GM12878 (cell line): ENCODE data around the gene AKAP11. TPM values are rescaled to one million over a fixed set of nuclear protein-coding genes. Genes with fewer than 3 reads are reported as not detected.

ENCODE experiments used
- ATAC-seq: fragments of 200-7000 bp; cut with Tn5 transposase; 3 replicates; pipeline ENCODE4 v1.9.1; 2020; ENCODE audit warnings: mild to moderate bottlenecking, moderate library complexity
- BruUV-seq: library from RNA; stranded (reverse); fragments of 400-500 nt; replicated peaks from 2 replicates; lab custom pipeline; 2021; lab: Mats Ljungman, UMichigan
- CTCF ChIA-PET: fragments of 300-600 bp; sonication (Branson Sonifier 250); formaldehyde crosslinking; extraction: SDS; loops from one replicate; lab custom pipeline; 2021; ENCODE audit warnings: inconsistent platforms; lab: Yijun Ruan, JAX
- POLR2A ChIA-PET: fragments of 350-600 bp; formaldehyde crosslinking; extraction: SDS; loops from one replicate; lab custom pipeline; 2021; ENCODE audit warnings: inconsistent platforms; lab: Charles Lee
- RAD21 ChIA-PET: fragments of 300-600 bp; sonication (Branson Sonifier 250); formaldehyde crosslinking; loops from one replicate; lab custom pipeline; 2023; ENCODE audit warnings: antibody characterized with exemption; ENCODE audit not compliant: unreplicated experiment; lab: Charles Lee
- SMC1A ChIA-PET: fragments of 300-600 bp; sonication (Branson Sonifier 250); formaldehyde crosslinking; loops from one replicate; lab custom pipeline; 2023; ENCODE audit not compliant: unreplicated experiment, uncharacterized antibody; lab: Charles Lee
- DNase-seq: peaks from one replicate; pipeline ENCODE4 v3.0.0-alpha.2; 2011; ENCODE audit warnings: low read depth, low spot score
- FAIRE-seq: peaks from 3 replicates; lab custom pipeline; 2011; peaks lifted over from hg19 to GRCh38; lab: Jason Lieb, UNC
- H2AFZ ChIP-seq: 2 replicates; pipeline ENCODE4 v1.6.0; 2011; ENCODE audit warnings: low read depth, low read length, control low read depth; ENCODE audit not compliant: control insufficient read depth
- H3K27ac ChIP-seq: 2 replicates; pipeline ENCODE4 v1.5.1; 2011; ENCODE audit warnings: control low read depth; ENCODE audit not compliant: control insufficient read depth, insufficient read depth
- H3K27me3 ChIP-seq, 2 experiments: replicated peaks in 1 of 2; 2 replicates each; pipeline versions ENCODE4 v1.6.0 to v1.6.1; 2011; ENCODE audit warnings: low read length in 1 of 2; ENCODE audit not compliant: control insufficient read depth in 2 of 2, insufficient read depth in 2 of 2
- H3K36me3 ChIP-seq, 2 experiments: 2 replicates each; pipeline ENCODE4 v1.5.1; 2011; ENCODE audit warnings: low read length in 1 of 2; ENCODE audit not compliant: control insufficient read depth in 2 of 2, insufficient read depth in 2 of 2
- H3K4me1 ChIP-seq: 2 replicates; pipeline ENCODE4 v1.6.1; 2011; ENCODE audit warnings: mild to moderate bottlenecking, low read length, moderate library complexity, mixed read lengths; ENCODE audit not compliant: control insufficient read depth, insufficient read depth
- H3K4me2 ChIP-seq: 2 replicates; pipeline ENCODE4 v1.6.0; 2011; ENCODE audit warnings: control low read depth; ENCODE audit not compliant: control insufficient read depth, insufficient read depth
- H3K4me3 ChIP-seq: fragments of 200-600 bp; sonication (generic); 2 replicates; pipeline ENCODE4 v1.5.1; 2016
- H3K79me2 ChIP-seq: 2 replicates; pipeline ENCODE4 v1.6.0; 2011; ENCODE audit warnings: low read length; ENCODE audit not compliant: control insufficient read depth, insufficient read depth
- H3K9ac ChIP-seq: 2 replicates; pipeline ENCODE4 v1.8.0; 2011; ENCODE audit warnings: low read length, control low read depth, mixed read lengths; ENCODE audit not compliant: control insufficient read depth, insufficient read depth
- H3K9me3 ChIP-seq: replicated peaks from 3 replicates; pipeline ENCODE4 v1.5.1; 2011; ENCODE audit warnings: mild to moderate bottlenecking, low read length; ENCODE audit not compliant: control insufficient read depth, insufficient read depth
- H4K20me1 ChIP-seq: 2 replicates; pipeline ENCODE4 v1.6.0; 2011; ENCODE audit not compliant: control insufficient read depth, insufficient read depth
- GABPA ChIP-seq: IDR thresholded peaks from 2 replicates; pipeline ENCODE4 v1.6.1; 2014; ENCODE audit warnings: antibody characterized with exemption, low read depth, mild to moderate bottlenecking, inconsistent platforms
- MXI1 ChIP-seq: fragments of 150-350 bp; IDR thresholded peaks from 2 replicates; pipeline ENCODE4 v1.6.1; 2011; ENCODE audit warnings: low read depth, mild to moderate bottlenecking, inconsistent platforms, low read length, improper control_type of control experiment
- MYC ChIP-seq: IDR thresholded peaks from 2 replicates; pipeline ENCODE4 v1.6.1; 2011; ENCODE audit warnings: mild to moderate bottlenecking, low read length, moderate library complexity, inconsistent platforms; ENCODE audit not compliant: insufficient read depth, insufficient replicate concordance, insufficient read length, severe bottlenecking
- RAD51 ChIP-seq: fragments of 450-650 bp; IDR thresholded peaks from 2 replicates; pipeline ENCODE4 v1.6.1; 2016; ENCODE audit warnings: moderate library complexity, mild to moderate bottlenecking, inconsistent platforms
- SMARCA5 ChIP-seq: fragments of 450-650 bp; IDR thresholded peaks from 2 replicates; pipeline ENCODE4 v1.6.1; 2017; ENCODE audit warnings: mild to moderate bottlenecking
- TBL1XR1 ChIP-seq: IDR thresholded peaks from 2 replicates; pipeline ENCODE4 v1.6.1; 2012; ENCODE audit warnings: low read depth, low read length, improper control_type of control experiment
- TCF12 ChIP-seq: IDR thresholded peaks from 2 replicates; pipeline ENCODE4 v1.6.1; 2011; ENCODE audit warnings: low read depth, mild to moderate bottlenecking, low read length
- TCF7 ChIP-seq: IDR thresholded peaks from 2 replicates; pipeline ENCODE4 v1.6.1; 2014; ENCODE audit warnings: antibody characterized with exemption, borderline replicate concordance
- in situ Hi-C: fragments of 300-500 bp; cut with MboI; formaldehyde crosslinking; loops from 9 replicates; pipeline ENCODE4 v1.14.3; 2018; ENCODE audit warnings: mixed read lengths
- intact Hi-C: fragments of 100-400 bp; cut with micrococcal nuclease; formaldehyde crosslinking; loops from one replicate; pipeline ENCODE4 v1.14.2; 2022; ENCODE audit not compliant: unreplicated experiment
- polyA plus RNA-seq, 11 experiments: library from polyadenylated mRNA; depleted of rRNA in 4 of 11; unstranded in 6 of 11; stranded (reverse) in 5 of 11; fragments of >200 nt; fragmentation: Nextera tagmentation in 4 of 11; fragmentation: Illumina TruSeq in 1 of 11; extraction: Ambion mirVana in 4 of 11; extraction: Trizol in 1 of 11; gene quantifications; 1 replicate in 1 of 11; 2 replicates in 10 of 11; pipeline versions ENCODE4 v1.2.1 to v1.2.3, GENCODE V29; 2011 to 2016; ENCODE audit warnings: inconsistent platforms in 2 of 11, missing spikeins in 2 of 11, low read depth in 1 of 11
- total RNA-seq, 4 experiments: library from RNA; depleted of rRNA in 3 of 4; stranded (reverse); fragments of >200 nt in 3 of 4; fragmentation: Illumina TruSeq in 1 of 4; extraction: Trizol in 1 of 4; gene quantifications; 2 replicates each; pipeline versions ENCODE4 v1.2.1 to v1.2.3, GENCODE V29; 2013 to 2021
- TF ChIP-seq, protein P1 (sequence below): fragments of 450-650 bp; IDR thresholded peaks from 2 replicates; pipeline ENCODE4 v1.6.1; 2018; ENCODE audit warnings: mild to moderate bottlenecking, low read depth, moderate library complexity; ENCODE audit not compliant: partially characterized antibody
- TF ChIP-seq, protein P2 (sequence below): IDR thresholded peaks from 2 replicates; pipeline ENCODE4 v1.6.1; 2012; ENCODE audit warnings: low read length, inconsistent platforms
- TF ChIP-seq, protein P3 (sequence below): fragments of 450-650 bp; IDR thresholded peaks from 2 replicates; pipeline ENCODE4 v1.6.1; 2017; ENCODE audit warnings: mild to moderate bottlenecking, moderate library complexity
- TF ChIP-seq, protein P4 (sequence below): fragments of 450-650 bp; formaldehyde crosslinking; IDR thresholded peaks from 2 replicates; pipeline ENCODE4 v1.4.0; 2022; ENCODE audit warnings: mild to moderate bottlenecking, moderate library complexity

AKAP11 gene
- total and polyA plus RNA-seq, 10 of the 15 experiments (the other 5 are each of a cell fraction or from before 2014, with no cell fraction given): 4.8 to 36.8 (median 17.9) TPM

DNA sequence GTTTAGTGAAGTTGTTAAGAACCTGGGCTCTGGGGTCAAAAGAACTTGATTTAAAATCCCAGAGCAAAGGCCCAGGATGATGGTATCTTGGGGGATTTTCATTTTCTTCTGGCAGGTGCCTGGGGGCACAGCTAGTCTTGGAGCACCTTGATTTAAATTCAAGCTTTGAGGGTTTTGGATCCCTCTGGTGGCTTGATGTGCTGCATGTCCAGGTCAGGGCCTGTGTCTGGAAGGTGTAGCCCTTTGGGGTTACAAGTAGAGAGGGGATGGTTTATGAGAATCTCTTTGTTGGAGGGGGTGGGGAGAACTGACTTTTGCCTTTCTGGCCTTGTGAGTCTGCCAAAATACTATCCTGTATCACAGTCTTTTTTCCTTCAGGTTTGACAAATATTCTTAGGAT is 55.8 kb downstream of the AKAP11 start:
- ChIA-PET POLR2A (no interaction called here), RAD21 (interaction anchor here (1.1 to 2.5 kb wide), 3 partner anchors 53 to 151 kb away, joined by 3 to 12 read pairs (median 6); partner anchors contain the start of gene AKAP11), CTCF (interaction anchor here (1.2 to 1.5 kb wide), 3 partner anchors 20 to 173 kb away, joined by 3 to 4 read pairs (median 3); no protein-coding TSS in a partner anchor), SMC1A (interaction anchor here (0.7 to 2.6 kb wide), 4 partner anchors 10 to 78 kb away, joined by 3 to 6 read pairs (median 4); no protein-coding TSS in a partner anchor)
- DNase-seq: no peak
- no peak for FAIRE-seq
- in situ Hi-C loops: loop anchor here (25.0 kb wide), 1 partner anchor 1460 kb away; the partner anchor contains the start of gene ENOX1
- Histone ChIP-seq H3K27ac (no peak overlapping the region), H3K4me3 (no peak overlapping the region), H3K9ac (no peak overlapping the region), H3K27me3 (no peaks in the 10 kb centered on the region), H3K36me3 (peaks cover 0 to 3% of the 10 kb centered on the region in 2 experiments; a peak in 1 of 4 replicates), H3K4me1 (peaks cover 12% of the 10 kb centered on the region), H3K4me2 (no peak overlapping the region), H3K9me3 (no peaks in the 10 kb centered on the region), H3K79me2 (no peaks in the 10 kb centered on the region), H4K20me1 (no peaks in the 10 kb centered on the region), H2AFZ (no peak overlapping the region)
- BruUV-seq: no TSS peak
- TF ChIP-seq MYC (no peak), TCF12 (no peak), RAD51 (no peak), TCF7 (no peak), MXI1 (no peak), GABPA (no peak), SMARCA5 (no peak), TBL1XR1 (no peak)
- TF ChIP-seq, protein P1, sequence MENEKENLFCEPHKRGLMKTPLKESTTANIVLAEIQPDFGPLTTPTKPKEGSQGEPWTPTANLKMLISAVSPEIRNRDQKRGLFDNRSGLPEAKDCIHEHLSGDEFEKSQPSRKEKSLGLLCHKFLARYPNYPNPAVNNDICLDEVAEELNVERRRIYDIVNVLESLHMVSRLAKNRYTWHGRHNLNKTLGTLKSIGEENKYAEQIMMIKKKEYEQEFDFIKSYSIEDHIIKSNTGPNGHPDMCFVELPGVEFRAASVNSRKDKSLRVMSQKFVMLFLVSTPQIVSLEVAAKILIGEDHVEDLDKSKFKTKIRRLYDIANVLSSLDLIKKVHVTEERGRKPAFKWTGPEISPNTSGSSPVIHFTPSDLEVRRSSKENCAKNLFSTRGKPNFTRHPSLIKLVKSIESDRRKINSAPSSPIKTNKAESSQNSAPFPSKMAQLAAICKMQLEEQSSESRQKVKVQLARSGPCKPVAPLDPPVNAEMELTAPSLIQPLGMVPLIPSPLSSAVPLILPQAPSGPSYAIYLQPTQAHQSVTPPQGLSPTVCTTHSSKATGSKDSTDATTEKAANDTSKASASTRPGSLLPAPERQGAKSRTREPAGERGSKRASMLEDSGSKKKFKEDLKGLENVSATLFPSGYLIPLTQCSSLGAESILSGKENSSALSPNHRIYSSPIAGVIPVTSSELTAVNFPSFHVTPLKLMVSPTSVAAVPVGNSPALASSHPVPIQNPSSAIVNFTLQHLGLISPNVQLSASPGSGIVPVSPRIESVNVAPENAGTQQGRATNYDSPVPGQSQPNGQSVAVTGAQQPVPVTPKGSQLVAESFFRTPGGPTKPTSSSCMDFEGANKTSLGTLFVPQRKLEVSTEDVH: no peak
- TF ChIP-seq, protein P2, sequence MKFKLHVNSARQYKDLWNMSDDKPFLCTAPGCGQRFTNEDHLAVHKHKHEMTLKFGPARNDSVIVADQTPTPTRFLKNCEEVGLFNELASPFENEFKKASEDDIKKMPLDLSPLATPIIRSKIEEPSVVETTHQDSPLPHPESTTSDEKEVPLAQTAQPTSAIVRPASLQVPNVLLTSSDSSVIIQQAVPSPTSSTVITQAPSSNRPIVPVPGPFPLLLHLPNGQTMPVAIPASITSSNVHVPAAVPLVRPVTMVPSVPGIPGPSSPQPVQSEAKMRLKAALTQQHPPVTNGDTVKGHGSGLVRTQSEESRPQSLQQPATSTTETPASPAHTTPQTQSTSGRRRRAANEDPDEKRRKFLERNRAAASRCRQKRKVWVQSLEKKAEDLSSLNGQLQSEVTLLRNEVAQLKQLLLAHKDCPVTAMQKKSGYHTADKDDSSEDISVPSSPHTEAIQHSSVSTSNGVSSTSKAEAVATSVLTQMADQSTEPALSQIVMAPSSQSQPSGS: no peak
- TF ChIP-seq, protein P3, sequence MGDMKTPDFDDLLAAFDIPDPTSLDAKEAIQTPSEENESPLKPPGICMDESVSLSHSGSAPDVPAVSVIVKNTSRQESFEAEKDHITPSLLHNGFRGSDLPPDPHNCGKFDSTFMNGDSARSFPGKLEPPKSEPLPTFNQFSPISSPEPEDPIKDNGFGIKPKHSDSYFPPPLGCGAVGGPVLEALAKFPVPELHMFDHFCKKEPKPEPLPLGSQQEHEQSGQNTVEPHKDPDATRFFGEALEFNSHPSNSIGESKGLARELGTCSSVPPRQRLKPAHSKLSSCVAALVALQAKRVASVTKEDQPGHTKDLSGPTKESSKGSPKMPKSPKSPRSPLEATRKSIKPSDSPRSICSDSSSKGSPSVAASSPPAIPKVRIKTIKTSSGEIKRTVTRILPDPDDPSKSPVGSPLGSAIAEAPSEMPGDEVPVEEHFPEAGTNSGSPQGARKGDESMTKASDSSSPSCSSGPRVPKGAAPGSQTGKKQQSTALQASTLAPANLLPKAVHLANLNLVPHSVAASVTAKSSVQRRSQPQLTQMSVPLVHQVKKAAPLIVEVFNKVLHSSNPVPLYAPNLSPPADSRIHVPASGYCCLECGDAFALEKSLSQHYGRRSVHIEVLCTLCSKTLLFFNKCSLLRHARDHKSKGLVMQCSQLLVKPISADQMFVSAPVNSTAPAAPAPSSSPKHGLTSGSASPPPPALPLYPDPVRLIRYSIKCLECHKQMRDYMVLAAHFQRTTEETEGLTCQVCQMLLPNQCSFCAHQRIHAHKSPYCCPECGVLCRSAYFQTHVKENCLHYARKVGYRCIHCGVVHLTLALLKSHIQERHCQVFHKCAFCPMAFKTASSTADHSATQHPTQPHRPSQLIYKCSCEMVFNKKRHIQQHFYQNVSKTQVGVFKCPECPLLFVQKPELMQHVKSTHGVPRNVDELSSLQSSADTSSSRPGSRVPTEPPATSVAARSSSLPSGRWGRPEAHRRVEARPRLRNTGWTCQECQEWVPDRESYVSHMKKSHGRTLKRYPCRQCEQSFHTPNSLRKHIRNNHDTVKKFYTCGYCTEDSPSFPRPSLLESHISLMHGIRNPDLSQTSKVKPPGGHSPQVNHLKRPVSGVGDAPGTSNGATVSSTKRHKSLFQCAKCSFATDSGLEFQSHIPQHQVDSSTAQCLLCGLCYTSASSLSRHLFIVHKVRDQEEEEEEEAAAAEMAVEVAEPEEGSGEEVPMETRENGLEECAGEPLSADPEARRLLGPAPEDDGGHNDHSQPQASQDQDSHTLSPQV: no peak
- TF ChIP-seq, protein P4, sequence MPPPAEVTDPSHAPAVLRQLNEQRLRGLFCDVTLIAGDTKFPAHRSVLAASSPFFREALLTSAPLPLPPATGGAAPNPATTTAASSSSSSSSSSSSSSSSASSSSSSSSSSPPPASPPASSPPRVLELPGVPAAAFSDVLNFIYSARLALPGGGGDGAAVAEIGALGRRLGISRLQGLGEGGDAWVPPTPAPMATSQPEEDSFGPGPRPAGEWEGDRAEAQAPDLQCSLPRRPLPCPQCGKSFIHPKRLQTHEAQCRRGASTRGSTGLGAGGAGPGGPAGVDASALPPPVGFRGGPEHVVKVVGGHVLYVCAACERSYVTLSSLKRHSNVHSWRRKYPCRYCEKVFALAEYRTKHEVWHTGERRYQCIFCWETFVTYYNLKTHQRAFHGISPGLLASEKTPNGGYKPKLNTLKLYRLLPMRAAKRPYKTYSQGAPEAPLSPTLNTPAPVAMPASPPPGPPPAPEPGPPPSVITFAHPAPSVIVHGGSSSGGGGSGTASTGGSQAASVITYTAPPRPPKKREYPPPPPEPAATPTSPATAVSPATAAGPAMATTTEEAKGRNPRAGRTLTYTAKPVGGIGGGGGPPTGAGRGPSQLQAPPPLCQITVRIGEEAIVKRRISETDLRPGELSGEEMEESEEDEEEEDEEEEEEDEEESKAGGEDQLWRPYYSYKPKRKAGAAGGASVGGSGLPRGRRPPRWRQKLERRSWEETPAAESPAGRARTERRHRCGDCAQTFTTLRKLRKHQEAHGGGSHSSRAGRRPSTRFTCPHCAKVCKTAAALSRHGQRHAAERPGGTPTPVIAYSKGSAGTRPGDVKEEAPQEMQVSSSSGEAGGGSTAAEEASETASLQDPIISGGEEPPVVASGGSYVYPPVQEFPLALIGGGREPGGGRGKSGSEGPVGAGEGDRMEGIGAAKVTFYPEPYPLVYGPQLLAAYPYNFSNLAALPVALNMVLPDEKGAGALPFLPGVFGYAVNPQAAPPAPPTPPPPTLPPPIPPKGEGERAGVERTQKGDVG (CRISPR knock-in tag): no peak
- intact Hi-C loops: no loop called here
- no peak for ATAC-seq
